SIG-M5 (cell line): ENCODE data around the gene P3H4.
"Not testable (repeated sequence)": the region's sequence is repeated elsewhere in the genome, so short reads cannot be mapped to it uniquely, and the experiment has no call there.

Experiments
- DNase-seq: peaks from one replicate; lab custom pipeline; 2025; lab: John Stamatoyannopoulos, UW

The P3H4 gene

DNA sequence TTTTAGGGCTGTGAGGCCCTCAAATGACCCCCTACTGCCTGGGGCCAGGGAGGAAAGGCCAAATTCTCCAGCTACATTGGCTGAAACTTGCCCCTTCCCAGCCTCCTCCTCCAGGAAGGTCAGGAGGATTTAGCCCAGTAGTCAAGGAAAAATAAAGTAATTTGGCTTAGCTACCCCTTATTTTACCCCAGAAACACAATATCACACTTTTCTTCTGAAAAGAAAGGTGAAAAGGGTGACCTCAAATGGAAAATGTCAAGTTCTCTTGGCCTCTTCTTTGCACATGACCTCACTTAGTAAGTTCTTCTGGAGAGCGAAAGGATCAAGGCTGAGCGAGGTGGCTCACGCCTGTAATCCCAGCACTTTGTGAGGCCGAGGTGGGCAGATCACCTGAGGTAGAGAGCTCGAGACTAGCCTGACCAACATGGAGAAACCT is 17.2 kb downstream of the P3H4 start:
- no peak for DNase-seq

GRCh38 chr17:41793784-41794539 is 17.8 kb downstream of the P3H4 start:
- no peak for DNase-seq

- DNase-seq = no peak
Measured at GRCh38 chr17:41792845-41793783, 18.6 kb downstream of the P3H4 start.

DNA sequence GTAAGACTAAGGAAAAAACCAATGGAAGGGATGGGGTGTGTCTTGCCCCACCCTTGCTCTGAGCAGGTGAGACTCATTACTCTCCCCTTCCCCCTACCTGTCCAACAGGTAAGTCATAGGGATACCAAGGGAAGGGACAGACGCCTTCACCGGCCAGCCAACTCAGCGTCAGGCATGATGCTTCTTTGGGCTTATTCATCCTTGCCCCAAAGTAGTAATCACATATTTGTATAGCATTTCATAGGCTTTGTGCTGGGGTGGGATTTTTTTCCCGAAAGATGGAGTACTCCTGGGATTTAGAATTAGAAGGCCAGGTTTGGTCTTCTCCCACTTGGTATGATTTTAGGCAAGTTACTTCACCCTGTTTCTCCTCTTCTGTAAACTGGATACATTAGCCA is 24.7 kb downstream of the P3H4 start:
- DNase-seq = no peak

DNA sequence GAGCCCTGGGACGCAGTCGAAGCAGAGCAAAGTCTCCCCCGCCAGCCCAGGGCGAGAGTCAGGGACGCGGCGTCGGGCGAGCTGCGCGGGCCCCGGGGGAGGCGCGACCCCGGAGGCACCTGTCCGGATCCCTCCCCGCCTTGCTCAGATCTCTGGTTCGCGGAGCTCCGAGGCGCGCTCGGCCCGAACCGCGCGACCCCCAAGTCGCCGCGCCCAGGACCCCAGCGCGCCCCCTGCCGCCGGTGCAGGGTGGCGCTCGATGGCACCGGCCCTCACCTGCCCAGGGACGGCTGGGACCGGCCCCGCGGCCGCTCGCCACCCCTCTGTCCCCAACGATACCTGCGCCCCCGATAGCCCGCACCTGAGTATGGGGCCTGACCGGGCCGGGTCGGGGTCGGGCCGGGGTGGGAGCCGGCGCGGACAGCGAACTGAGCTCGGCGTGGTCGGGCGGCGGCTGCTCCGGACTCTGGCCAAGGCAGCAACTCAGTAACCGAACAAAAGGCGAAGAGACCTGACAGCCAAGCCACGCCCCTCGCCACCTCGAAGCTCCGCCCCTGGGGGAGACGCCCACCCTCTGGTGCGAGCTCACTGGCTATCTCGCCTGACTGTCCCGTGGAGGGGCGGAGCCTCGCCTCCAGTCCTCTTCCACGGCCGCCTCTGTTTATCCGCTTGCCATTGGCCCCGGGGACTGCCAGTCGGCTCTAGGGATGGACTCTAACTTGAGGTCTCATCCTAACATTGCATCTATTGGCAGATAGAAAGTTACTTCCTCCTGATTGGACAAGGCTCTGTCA is 25.3 kb downstream of the P3H4 start, which contains the start of gene JUP:
TSS of gene JUP (minus strand) at position 485 of the 794 bp plus-strand sequence. CDS start 14,857 bp downstream, outside the sequence.
- DNase-seq = peak; percentile 88

DNA sequence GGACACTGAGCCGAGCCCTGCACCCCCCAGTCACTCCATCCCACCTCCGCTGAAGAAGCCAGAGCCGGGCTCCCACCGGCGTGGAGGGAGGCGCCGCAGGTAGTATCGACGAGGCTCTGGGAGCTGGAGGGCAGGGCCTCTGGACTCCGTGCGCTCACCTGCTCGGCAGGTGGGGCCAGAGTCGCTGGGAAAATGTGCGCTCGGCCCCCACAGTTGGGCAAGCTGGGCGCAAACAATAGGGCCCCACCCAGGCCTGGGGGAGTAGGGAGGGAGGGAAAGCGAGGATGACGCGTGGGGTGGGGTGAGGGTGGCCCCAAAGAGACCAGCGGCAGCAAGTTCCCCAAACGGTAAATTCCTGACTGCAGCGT is 25.9 kb downstream of the P3H4 start:
- no peak for DNase-seq

DNA sequence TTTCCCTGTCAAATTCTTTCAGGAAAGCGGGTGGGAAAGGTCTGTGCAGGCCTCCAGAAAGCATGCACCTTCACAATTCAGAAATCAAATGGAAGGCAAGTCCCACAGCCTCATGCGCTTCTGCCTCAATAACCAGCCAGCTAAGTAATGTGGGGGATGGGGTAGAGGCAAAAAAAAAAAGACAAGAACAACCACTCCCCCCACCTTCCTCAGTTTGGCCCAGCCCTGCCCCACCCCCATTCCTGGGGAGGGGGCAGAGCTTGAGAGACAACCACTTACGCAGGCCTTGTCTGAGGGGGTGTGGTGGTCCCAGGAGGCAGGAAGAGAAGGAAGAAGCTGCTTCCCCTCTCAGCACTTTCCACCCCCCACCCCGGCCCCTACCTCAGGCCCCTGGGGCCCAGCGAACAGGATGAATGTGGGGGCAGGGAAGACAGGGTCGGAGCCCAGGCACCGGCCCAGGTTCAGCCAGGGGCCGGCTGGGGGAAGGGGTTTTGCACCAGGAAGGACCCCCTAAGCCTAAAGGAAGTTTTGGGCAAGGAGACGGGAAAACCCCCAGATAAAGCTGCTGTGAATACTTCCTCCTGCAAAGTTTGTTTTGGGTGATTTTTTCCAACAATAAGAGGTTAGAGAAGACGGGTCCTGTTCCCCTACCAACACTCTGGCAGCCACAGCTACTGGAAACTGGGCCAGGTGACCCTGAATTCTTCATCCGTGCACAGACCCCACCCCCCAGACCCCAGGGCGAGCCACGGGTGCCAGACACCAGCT is 26.5 kb downstream of the P3H4 start:
- DNase-seq = no peak

GRCh38 chr17:41784207-41784744 is 27.5 kb downstream of the P3H4 start:
- no peak for DNase-seq

- no peak for DNase-seq
Measured at GRCh38 chr17:41782142-41782541, 29.6 kb downstream of the P3H4 start.

DNA sequence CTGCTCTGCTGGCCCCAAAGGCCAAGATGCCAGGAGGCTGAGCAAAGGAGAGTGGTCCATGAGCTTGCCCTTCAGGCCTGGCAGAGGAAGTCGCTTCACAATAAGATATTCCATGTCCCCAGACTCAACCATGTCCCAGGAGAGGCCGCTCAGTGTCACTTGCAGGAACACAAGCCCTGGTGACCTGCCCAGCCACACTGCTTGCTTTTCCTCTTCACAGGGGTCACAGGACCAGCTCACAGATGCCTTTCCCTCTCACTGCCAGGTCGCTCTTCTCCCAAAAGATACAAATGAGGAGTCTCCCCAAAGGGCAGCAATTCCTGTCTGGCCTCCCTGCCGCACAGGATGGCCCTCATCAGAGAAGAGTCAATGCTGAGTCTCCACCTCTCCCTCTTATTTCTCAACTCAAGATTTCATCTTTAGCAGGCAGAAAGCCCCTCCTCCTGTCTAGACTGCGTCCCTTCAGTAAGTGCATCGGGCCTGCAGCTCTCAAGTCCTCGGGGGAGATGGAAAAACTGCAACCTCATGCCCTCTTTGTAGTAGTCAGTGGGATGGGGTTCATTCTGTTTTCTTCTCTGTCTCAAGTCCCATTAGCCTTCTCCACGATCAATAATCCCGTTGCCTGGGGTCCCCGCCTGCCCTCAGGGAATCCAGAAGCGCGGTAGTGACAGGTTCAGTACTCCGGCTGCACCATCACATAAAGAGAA is 30.2 kb downstream of the P3H4 start:
- DNase-seq = no peak

GRCh38 chr17:41779954-41780353 is 31.8 kb downstream of the P3H4 start:
- no peak for DNase-seq

- no peak for DNase-seq
Measured at GRCh38 chr17:41777574-41778188, 34.1 kb downstream of the P3H4 start.

DNA sequence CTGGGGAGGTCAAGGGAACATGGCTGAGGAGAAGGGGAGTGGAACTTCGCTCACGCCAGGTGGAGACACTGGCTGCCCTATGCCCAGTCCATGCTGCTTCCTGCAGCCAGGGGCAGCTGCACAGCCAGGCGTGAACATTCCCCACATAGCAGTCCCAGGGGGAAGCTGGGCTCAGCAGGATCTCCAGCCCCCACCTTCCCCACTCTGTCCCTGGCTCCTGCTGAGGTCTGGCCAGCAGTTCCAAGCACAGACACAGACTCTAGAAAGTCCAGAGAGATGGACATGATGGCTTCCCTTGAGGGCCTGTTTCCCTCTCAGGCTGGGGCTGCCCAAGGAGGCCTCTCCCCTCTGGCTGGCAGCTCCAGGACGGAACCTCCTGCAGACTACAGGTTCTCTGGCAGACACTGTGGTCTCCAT is 34.6 kb downstream of the P3H4 start:
- no peak for DNase-seq

DNA sequence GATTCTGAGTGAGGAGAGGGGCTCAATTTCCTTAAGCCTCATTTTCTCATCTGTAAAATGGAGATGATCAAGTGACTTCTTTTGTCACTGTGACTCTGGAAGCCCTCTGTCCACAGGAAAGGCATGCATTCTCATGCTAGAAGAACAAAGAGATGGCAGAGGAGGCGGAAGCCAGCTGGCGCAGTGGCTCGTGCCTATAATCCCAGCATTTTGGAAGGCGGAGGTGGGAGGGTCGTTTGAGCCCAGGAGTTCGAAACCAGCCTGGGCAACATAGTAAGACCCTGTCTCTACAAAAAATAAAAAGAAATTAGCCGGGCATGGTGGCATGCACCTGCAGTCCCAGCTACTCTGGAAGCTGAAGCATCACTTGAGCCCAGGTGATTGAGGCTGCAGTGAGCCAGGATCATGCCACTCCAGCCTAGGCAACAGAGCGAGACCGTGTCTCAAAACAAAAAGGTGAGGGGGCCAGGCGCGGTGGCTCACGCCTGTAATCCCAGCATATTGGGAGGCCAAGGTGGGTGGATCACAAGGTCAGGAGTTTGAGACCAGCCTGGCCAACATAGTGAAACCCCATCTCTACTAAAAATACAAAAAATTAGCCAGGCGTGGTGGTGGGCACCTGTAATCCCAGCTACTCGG is 35.4 kb downstream of the P3H4 start:
- DNase-seq = not testable (repeated sequence)

DNA sequence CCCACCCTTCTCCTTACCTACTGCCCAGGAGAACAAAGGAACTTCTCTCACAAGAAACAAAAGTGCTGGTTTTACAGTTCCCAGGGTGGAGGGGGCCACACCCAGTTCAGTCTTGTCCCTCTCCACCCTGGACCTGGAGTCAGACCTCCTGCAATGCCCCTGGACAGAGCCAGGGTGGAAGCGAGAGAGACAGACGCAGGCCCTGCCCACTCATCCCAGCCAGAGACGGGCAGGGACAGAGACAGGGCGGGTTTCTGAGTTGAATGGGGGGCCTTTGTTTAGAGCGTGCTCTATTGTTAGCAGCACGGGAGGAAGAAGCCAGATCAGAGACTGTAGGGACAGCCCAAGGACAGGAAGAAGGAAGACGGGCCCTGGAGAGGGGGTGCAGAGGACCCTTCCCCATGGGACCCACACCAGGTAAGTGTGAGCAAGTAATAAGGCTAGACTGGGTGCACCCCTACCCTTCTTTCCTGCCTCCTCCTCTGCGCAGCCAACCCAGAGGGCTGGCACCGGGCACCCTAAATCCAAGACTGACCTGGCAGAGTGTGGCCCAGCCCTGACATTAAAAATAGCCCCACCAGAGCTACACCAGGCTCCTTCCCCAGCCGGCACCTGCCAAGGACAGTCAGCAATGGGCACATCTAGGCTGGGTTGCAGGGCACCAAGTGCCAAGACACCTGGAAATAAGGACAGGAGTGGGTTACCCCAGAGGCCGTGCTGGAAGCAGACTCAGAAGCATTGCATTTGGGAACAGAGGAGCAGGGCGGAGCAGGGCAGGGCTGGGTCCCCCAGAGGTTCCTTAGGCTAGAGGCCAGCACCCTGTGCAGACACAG is 36.1 kb downstream of the P3H4 start:
- DNase-seq = no peak

DNA sequence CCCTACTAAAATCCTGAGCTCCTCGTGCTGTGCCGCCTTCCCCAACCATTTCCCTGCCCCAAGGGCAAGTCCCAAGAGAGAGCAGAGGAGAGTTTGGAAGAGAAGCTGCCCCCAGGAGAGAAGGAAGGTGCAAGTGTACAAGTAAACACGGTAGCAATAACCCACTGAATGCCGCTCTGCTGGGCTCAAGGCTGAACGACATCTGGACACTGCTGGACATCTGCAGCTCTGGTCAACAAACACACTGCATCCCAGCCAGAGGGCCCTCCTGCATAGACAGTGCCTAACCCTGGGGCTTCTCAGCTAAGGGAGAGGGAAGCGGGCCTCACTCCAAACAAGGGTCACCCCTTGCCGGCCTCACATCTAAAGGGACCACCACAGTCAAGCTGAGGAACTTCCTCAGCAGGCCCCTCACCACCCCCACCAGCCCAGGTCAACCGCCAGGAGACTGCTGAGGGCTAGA is 38.0 kb downstream of the P3H4 start:
- DNase-seq = no peak

GRCh38 chr17:41773190-41773588 is 38.6 kb downstream of the P3H4 start:
- DNase-seq = no peak

- DNase-seq = no peak
Measured at GRCh38 chr17:41772586-41773189, 39.1 kb downstream of the P3H4 start.
